ENCODE results near the gene MAPT.

- no peak for TF ChIP-seq CTCF (IDR thresholded peaks at IDR 0.05)
- TF ChIP-seq POLR2A (IDR thresholded peaks at IDR 0.05) = no peak
Measured at GRCh38 chr17:45896803-45897693, 2.7 kb downstream of the MAPT start.
